GM13976 (cell line): ENCODE data around the gene OPTC.

Experiments used
- DNase-seq: peaks from one replicate; pipeline ENCODE4 v3.0.0; 2012; ENCODE audit warnings: low spot score
- in situ Hi-C: fragments of 300-500 bp; cut with MboI; formaldehyde crosslinking; loops from one replicate; pipeline ENCODE4 v1.12.0; 2022; ENCODE audit warnings: low sequenced_read_pairs, mixed read lengths, inconsistent platforms; ENCODE audit not compliant: unreplicated experiment
- TF ChIP-seq, protein P1 (sequence below): IDR thresholded peaks from 2 replicates; pipeline ENCODE4 v1.5.1; 2012; ENCODE audit warnings: borderline replicate concordance, mild to moderate bottlenecking; ENCODE audit not compliant: insufficient read depth; ENCODE audit errors: extremely low read depth, missing control alignments, control extremely low read depth

OPTC gene

DNA sequence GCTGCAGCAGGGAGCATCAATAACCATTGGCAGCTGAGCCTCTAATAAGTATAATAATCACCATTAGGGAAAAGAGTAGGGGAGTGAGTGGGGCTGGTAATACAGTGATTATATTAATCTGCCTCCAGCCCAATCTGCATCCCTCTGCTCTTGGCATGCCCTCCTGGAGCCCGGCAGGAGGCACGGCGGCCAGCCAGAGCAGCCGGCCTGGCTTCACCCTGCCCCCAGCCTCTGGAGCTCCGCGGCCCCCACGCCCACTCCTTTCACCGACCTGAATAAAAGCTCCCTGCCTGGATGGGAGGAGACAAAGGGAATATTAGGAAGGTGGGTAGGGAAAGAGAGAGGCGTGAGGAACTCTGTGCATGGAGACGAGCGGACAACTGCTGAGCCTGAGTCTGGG, 28.3 kb downstream of the OPTC start:
- in situ Hi-C loops, result no loop called here
- no peak for DNase-seq
- TF ChIP-seq, protein P1, sequence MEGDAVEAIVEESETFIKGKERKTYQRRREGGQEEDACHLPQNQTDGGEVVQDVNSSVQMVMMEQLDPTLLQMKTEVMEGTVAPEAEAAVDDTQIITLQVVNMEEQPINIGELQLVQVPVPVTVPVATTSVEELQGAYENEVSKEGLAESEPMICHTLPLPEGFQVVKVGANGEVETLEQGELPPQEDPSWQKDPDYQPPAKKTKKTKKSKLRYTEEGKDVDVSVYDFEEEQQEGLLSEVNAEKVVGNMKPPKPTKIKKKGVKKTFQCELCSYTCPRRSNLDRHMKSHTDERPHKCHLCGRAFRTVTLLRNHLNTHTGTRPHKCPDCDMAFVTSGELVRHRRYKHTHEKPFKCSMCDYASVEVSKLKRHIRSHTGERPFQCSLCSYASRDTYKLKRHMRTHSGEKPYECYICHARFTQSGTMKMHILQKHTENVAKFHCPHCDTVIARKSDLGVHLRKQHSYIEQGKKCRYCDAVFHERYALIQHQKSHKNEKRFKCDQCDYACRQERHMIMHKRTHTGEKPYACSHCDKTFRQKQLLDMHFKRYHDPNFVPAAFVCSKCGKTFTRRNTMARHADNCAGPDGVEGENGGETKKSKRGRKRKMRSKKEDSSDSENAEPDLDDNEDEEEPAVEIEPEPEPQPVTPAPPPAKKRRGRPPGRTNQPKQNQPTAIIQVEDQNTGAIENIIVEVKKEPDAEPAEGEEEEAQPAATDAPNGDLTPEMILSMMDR, result no peak

DNA sequence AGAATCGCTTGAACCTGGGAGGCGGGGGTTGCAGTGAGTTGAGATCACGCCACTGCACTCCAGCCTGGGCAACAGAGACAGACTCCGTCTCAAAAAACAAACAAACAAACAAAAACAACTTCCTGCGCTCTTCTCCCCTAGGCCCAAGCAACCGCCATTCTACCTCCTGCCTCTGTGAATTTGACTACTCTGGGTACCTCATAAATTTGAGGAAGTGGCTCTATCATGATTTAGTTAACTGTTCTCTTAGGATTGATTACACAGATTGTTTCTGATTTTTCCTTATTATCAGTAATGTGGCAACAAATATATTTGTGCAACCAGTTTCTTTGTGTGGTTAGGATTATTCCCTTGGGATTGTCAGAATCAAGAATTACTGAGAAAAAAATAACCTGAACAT, 29.7 kb downstream of the OPTC start:
- in situ Hi-C loops, result no loop called here
- no peak for DNase-seq
- TF ChIP-seq, protein P1, result no peak

DNA sequence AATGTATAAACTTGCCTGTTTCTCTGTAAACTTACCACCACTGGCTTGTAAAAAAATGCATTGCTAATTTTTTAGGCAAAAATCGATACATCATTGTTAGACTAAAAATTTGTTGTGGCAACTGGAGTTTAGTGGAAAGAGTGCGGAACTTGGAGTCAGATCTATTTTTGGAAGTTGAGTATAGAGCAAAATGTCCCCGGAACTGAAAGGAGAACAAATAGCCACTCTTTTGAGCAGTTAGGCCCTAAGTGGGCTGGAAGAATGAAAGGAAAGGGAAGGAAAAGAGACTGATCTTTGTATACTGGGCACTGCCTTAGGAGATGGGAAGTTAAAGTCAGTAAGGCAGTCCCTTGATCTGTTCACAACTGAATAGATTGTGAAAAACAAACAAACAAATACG, 30.2 kb downstream of the OPTC start:
- in situ Hi-C loops, result no loop called here
- TF ChIP-seq, protein P1, result no peak
- DNase-seq, result no peak

DNA sequence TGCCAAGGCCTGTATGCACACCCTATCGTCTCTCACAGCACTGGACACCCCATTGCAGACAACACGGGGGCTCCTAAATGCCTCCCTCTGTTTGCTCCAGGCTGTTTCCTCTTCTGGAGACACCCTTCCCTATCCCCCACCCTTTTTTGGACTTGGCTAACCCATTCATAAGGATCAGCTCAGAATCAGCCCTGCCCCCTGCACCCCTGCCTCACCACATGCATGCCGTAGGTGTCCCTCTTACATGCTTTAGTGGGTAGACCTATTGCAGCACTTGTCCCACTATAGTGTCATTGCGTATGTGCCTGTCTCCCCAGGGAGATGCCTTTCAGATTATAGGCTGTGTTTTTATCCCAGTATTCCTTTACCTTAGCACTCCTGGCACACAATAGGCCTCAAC, 30.9 kb downstream of the OPTC start:
- TF ChIP-seq, protein P1, result no peak
- DNase-seq, result no peak
- in situ Hi-C loops, result no loop called here

DNA sequence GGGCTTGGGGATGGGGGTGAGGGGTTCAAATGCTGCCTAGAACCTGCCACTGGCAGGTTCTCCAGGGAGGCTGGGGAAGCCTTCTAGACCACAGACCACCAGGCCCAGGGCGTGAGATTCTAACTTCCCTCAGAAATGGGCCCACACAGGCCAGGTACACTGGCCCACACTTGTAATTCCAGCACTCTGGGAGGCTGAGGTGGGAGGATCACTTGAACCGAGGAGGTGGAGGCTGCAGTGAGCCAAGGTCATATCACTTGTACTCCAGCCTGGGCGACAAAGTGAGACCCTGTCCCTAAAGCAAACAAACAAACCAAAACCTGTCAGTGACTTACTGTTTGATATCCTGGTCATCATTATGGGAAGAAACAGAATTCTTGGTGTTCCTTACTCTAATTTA, 31.7 kb downstream of the OPTC start:
- no peak for DNase-seq
- in situ Hi-C loops, result no loop called here
- TF ChIP-seq, protein P1, result no peak

DNA sequence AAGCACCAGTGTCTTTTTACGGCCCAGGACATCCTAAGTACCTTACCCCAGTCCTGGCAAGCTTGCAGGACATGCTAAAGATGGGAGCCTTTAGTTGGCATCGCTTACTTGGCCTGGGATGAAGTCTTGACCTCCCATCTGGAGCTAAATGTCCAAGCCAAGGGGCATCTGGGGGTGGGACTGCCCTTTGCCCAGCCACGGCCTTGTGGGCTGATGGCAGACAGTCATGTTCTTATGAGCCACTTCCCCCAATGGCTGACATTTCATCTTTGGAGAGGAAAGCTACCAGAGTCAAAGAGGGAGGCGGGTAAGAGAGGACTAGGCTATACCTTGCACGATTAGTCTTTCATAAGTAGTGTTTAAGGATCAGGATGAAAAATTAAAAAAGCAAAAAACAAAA, 32.2 kb downstream of the OPTC start:
- TF ChIP-seq, protein P1, result no peak
- no peak for DNase-seq
- in situ Hi-C loops, result no loop called here

DNA sequence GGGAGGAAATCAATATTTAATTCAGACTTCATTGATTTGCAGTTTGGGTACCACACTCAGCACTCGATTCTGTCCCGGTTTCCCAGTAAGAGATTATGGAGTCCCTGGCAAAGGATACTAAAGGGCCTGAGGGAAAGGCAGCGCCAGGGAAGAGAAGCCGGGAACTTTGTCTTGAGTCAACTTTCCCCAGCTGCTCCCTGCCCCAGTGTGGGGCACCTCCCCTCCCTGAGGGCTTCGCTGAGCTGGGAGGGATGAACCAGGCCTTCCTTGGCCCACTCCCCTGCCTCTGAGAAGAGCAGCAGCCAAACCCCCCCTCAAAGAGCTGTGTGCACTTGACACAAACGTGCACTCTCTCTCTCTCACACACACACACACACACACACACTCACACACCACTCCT, 32.6 kb downstream of the OPTC start:
- in situ Hi-C loops, result no loop called here
- TF ChIP-seq, protein P1, result no peak
- DNase-seq, result no peak
